Activated CD4-positive, alpha-beta T cell treated with anti-CD3 and anti-CD28 coated beads for 36 hours (primary cell): ENCODE results near the gene TMEM255B. TPM values are rescaled to one million over a fixed set of nuclear protein-coding genes. Genes with fewer than 3 reads are reported as not detected.

Experiments
- ATAC-seq: fragments of 200-7000 bp; cut with Tn5 transposase; one replicate; pipeline ENCODE4 v1.10.0; 2021; ENCODE audit warnings: mild to moderate bottlenecking, moderate library complexity
- CTCF ChIA-PET: fragments of 350-600 bp; sonication (Branson Sonifier 250); formaldehyde crosslinking; loops from one replicate; lab custom pipeline; 2021; ENCODE audit warnings: antibody characterized with exemption; lab: Charles Lee
- POLR2A ChIA-PET: fragments of 350-600 bp; sonication (Branson Sonifier 250); formaldehyde crosslinking; loops from one replicate; lab custom pipeline; 2021; ENCODE audit warnings: antibody characterized with exemption, inconsistent platforms; lab: Charles Lee
- DNase-seq: peaks from one replicate; pipeline ENCODE4 v3.0.0-alpha.2; 2020
- H3K27ac Mint-ChIP-seq: one replicate; pipeline ENCODE4 v1.8.0; 2021; ENCODE audit warnings: mixed read lengths
- H3K27me3 Mint-ChIP-seq: one replicate; pipeline ENCODE4 v1.8.0; 2021; ENCODE audit warnings: mixed read lengths
- H3K36me3 Mint-ChIP-seq: one replicate; pipeline ENCODE4 v1.8.0; 2021; ENCODE audit warnings: low read depth, mixed read lengths
- H3K4me1 Mint-ChIP-seq: one replicate; pipeline ENCODE4 v1.8.0; 2021; ENCODE audit warnings: mixed read lengths
- H3K4me3 Mint-ChIP-seq: one replicate; pipeline ENCODE4 v1.8.0; 2021; ENCODE audit warnings: mild to moderate bottlenecking, moderate library complexity, mixed read lengths
- H3K9me3 Mint-ChIP-seq: one replicate; pipeline ENCODE4 v1.8.0; 2021; ENCODE audit warnings: low read depth, mixed read lengths
- intact Hi-C, 2 experiments: fragments of 100-400 bp; cut with DNase I in 1 of 2; cut with micrococcal nuclease in 1 of 2; formaldehyde crosslinking; loops; one replicate each; pipeline versions ENCODE4 v1.14.2 to v1.15.1; 2022 to 2024; cut with DNase I, micrococcal nuclease
- total RNA-seq, 2 experiments: library from RNA; stranded (reverse); gene quantifications; one replicate each; pipeline ENCODE4 v1.2.3, GENCODE V29; 2021

TMEM255B gene
- total RNA-seq, 2 experiments from 2014 or later, result 0.74 to 1.3 TPM

DNA sequence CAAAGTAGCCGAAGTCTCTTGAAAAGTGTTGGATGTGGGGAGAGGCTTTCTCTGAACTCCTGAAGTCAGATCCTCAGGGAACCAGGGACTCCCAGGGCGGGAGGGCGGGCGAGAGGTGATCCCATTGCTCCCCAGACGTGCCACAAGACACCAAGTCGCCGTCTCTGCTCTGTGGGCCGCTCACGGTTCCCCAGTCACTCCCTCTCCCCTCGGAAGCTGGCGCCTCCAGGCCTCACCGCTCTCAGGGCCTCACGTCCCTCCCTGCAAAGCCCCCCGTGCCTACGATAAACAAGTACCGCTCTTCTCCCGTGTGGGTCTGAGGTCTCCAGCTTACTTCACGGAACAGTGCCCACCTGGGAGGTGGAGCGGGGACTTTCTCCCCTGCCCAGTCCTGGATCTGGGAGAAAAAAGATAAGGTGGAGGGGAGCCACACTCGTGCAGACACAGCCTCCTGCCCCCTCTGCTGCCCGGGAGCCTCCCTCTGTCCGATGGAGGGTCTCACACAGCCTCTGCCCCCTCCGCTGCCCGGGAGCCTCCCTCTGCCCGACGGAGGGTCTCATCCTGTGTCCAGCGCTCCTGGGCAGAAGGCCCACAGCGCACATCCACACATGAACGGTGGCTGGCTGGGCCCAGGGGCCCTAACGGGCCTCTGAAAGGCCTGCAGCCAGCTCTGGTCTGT lies 54.2 kb downstream of the TMEM255B start:
- peaks cover 5% of the 10 kb centered on the region for H3K9me3 Mint-ChIP-seq
- ChIA-PET CTCF (interaction anchor here (0.5 kb wide), 1 partner anchor 310 kb away, joined by 3 read pairs; no protein-coding TSS in a partner anchor), POLR2A (no interaction called here)
- H3K36me3 Mint-ChIP-seq, result peaks cover 10% of the 10 kb centered on the region
- H3K4me1 Mint-ChIP-seq, result peaks cover 21% of the 10 kb centered on the region
- DNase-seq, result no peak
- intact Hi-C loops, result loop anchor here in 1 of 2 experiments (10.0 kb wide), 1 partner anchor 302 kb away; no protein-coding TSS in a partner anchor
- no peak overlapping the region for H3K4me3 Mint-ChIP-seq
- no peak for ATAC-seq
- H3K27ac Mint-ChIP-seq, result no peak overlapping the region
- no peaks in the 10 kb centered on the region for H3K27me3 Mint-ChIP-seq

- no peak overlapping the region for H3K4me3 Mint-ChIP-seq
- peaks cover 21% of the 10 kb centered on the region for H3K4me1 Mint-ChIP-seq
- intact Hi-C loops, result loop anchor here in 1 of 2 experiments (10.0 kb wide), 1 partner anchor 301 kb away; no protein-coding TSS in a partner anchor
- no peaks in the 10 kb centered on the region for H3K27me3 Mint-ChIP-seq
- H3K36me3 Mint-ChIP-seq, result peaks cover 10% of the 10 kb centered on the region
- no peak for ATAC-seq
- peaks cover 2% of the 10 kb centered on the region for H3K9me3 Mint-ChIP-seq
- no peak for DNase-seq
- POLR2A ChIA-PET, result no interaction called here
- H3K27ac Mint-ChIP-seq, result no peak overlapping the region
- CTCF ChIA-PET, result interaction anchor here (0.5 kb wide), 1 partner anchor 309 kb away, joined by 3 read pairs; no protein-coding TSS in a partner anchor
Observed at GRCh38 chr13:113813749-113814434, 54.9 kb downstream of the TMEM255B start.

- Mint-ChIP-seq H3K4me3 (no peak overlapping the region), H3K36me3 (peaks cover 10% of the 10 kb centered on the region), H3K4me1 (peaks cover 21% of the 10 kb centered on the region), H3K27me3 (no peaks in the 10 kb centered on the region), H3K9me3 (peaks cover 2% of the 10 kb centered on the region), H3K27ac (no peak overlapping the region)
- ATAC-seq (no peak), DNase-seq (no peak)
- POLR2A ChIA-PET, result no interaction called here
- CTCF ChIA-PET, result no interaction called here
- intact Hi-C loops, result loop anchor here in 1 of 2 experiments (10.0 kb wide), 1 partner anchor 300 kb away; no protein-coding TSS in a partner anchor
Observed at GRCh38 chr13:113814435-113814821, 55.4 kb downstream of the TMEM255B start.

GRCh38 chr13:113815151-113816058 lies 56.4 kb downstream of the TMEM255B start:
- H3K27ac Mint-ChIP-seq, result peak overlapping the region; percentile 87
- peak overlapping the region; percentile 96 for H3K4me3 Mint-ChIP-seq
- ChIA-PET POLR2A (interaction anchor here (0.6 kb wide), 1 partner anchor 60 kb away, joined by 4 read pairs; no protein-coding TSS in a partner anchor), CTCF (interaction anchor here (0.6 to 1.3 kb wide), 3 partner anchors 105 to 321 kb away, joined by 3 read pairs; no protein-coding TSS in a partner anchor)
- no peaks in the 10 kb centered on the region for H3K9me3 Mint-ChIP-seq
- DNase-seq (peak; percentile 64), ATAC-seq (peak; percentile 53)
- peaks cover 10% of the 10 kb centered on the region for H3K36me3 Mint-ChIP-seq
- no peaks in the 10 kb centered on the region for H3K27me3 Mint-ChIP-seq
- intact Hi-C loops, result loop anchor here (2.0 to 10.0 kb wide), 3 partner anchors 89 to 419 kb away; partner anchors contain the start of gene CDC16 (in 2 of the 2)
- peaks cover 21% of the 10 kb centered on the region for H3K4me1 Mint-ChIP-seq

DNA sequence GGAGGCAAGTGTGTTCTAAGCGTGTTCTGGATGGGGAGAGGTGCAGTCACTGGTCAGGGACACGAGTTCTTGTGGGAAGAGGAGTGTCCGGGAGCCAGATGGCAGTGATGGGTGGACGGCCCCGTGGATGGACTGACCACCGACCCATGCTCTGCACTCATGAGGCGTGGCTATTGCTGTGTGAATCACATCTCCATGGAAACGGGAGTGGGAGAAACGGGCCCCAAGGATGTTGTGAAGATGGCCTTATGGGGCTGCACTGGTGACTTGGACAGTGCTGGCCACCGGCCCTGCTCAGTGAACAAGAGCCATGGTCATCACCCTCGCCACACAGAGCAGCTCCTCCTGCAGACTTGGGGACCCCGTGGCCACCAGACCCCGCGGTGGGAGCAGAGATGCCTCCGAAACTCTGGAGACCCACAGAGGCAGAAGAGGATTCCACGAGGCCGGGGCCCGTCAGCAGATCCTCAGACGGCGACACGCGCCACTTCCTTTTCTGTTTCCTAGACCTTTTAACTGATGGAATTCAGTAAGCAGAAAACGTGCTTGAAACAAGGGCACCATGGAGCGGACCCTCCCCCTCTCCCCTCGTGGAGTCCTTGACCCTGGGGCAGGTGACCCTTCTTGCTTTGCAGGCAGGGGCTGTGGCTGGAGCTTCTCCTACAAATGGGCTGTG lies 57.4 kb downstream of the TMEM255B start:
- ATAC-seq (peak; percentile 8), DNase-seq (no peak)
- intact Hi-C loops, result loop anchor here (2.0 to 10.0 kb wide), 3 partner anchors 88 to 418 kb away; partner anchors contain the start of gene CDC16 (in 2 of the 2)
- H3K36me3 Mint-ChIP-seq, result peaks cover 10% of the 10 kb centered on the region
- H3K4me3 Mint-ChIP-seq, result peak overlapping the region; percentile 96
- ChIA-PET CTCF (interaction anchor here (0.5 to 1.3 kb wide), 4 partner anchors 104 to 364 kb away, joined by 3 read pairs; no protein-coding TSS in a partner anchor), POLR2A (interaction anchor here (0.6 kb wide), 1 partner anchor 61 kb away, joined by 4 read pairs; no protein-coding TSS in a partner anchor)
- H3K9me3 Mint-ChIP-seq, result no peaks in the 10 kb centered on the region
- no peaks in the 10 kb centered on the region for H3K27me3 Mint-ChIP-seq
- peak overlapping the region; percentile 87 for H3K27ac Mint-ChIP-seq
- H3K4me1 Mint-ChIP-seq, result peaks cover 21% of the 10 kb centered on the region

DNA sequence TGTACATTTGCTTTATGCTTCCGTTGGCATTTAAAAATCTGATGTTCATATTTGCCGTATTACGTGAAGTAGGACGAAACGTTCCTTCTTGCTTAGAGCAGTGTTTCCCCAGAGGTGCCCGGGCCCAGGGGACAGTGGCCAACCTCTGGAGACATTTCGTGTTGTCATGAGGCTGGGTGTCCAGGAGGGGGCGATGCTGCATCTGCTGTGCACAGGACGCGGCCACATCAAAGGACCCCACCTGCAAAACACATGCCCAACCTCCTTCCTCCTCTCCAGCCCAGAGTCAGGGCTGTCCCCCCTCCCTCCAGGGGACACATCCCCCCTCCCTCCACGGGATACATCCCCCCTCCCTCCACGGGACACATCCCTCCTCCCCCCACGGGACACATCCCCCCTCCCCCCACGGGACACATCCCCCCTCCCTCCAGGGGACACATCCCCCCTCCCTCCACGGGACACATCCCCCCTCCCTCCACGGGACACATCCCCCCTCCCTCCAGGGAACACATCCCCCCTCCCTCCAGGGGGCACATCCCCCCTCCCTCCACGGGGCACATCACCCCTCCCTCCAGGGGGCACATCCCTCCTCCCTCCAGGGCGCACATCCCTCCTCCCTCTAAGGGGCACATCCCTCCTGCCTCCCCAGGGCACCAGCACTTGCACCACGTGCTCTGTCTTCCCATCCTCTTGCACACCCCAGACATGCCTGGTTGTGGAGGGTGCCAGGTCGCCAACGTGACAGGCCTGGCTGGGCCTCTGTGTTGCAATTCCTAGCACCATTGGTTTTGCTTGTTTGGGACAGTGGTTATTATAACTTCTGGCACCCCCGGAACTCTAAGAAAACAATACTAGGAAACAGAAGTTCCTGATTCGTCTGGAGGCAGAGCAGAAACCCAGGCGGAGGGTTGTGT lies 58.2 kb downstream of the TMEM255B start:
- intact Hi-C loops, result loop anchor here (1.0 to 10.0 kb wide), 5 partner anchors 88 to 418 kb away; partner anchors contain the start of gene CDC16 (in 2 of the 2)
- peaks cover 21% of the 10 kb centered on the region for H3K4me1 Mint-ChIP-seq
- POLR2A ChIA-PET, result no interaction called here
- DNase-seq (peak; percentile 95), ATAC-seq (peak; percentile 85)
- peaks cover 10% of the 10 kb centered on the region for H3K36me3 Mint-ChIP-seq
- peak overlapping the region; percentile 96 for H3K4me3 Mint-ChIP-seq
- H3K9me3 Mint-ChIP-seq, result no peaks in the 10 kb centered on the region
- no peak overlapping the region for H3K27ac Mint-ChIP-seq
- CTCF ChIA-PET, result interaction anchor here (0.8 to 1.3 kb wide), 2 partner anchors 104 to 294 kb away, joined by 3 read pairs; no protein-coding TSS in a partner anchor
- H3K27me3 Mint-ChIP-seq, result no peaks in the 10 kb centered on the region

- DNase-seq, result no peak
- Mint-ChIP-seq H3K4me3 (no peak overlapping the region), H3K4me1 (peaks cover 21% of the 10 kb centered on the region), H3K27me3 (no peaks in the 10 kb centered on the region), H3K27ac (no peak overlapping the region), H3K9me3 (no peaks in the 10 kb centered on the region), H3K36me3 (peaks cover 10% of the 10 kb centered on the region)
- no peak for ATAC-seq
- ChIA-PET POLR2A (no interaction called here), CTCF (no interaction called here)
- intact Hi-C loops, result loop anchor here (1.0 to 10.0 kb wide), 5 partner anchors 87 to 417 kb away; partner anchors contain the start of gene CDC16 (in 2 of the 2)
Observed at GRCh38 chr13:113817860-113818691, 59.0 kb downstream of the TMEM255B start.

DNA sequence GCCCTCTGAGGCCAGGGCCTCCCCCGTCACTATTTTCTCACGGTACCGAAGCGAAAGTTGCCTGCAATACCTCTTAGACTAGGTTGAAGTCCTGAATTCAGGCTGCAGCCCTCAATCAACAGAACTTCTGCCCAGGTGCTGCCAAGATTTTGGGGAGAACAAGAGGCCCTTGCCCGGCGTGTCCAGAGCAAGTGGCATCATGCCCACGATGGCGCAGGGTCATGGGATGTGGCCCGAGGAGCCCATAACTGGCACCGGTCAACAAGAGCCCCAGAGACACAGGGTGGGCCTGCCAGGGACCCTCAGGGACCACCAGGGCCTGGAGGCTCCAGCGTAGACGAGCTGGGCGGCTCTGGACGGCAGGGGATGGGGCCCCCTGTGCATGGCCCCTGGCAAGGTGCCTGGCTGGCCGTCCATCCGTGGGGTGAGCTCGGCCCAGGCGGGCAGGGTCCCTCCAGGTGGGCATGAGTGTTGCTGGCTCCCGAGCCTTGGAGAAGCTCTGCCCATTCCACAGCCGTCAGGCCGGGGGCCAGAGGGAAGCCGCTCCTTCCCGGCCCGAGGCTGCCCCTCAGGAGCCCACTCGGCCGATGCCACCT lies 59.8 kb downstream of the TMEM255B start:
- Mint-ChIP-seq H3K36me3 (peaks cover 12% of the 10 kb centered on the region), H3K4me1 (peaks cover 21% of the 10 kb centered on the region), H3K4me3 (no peak overlapping the region), H3K9me3 (no peaks in the 10 kb centered on the region), H3K27ac (no peak overlapping the region), H3K27me3 (no peaks in the 10 kb centered on the region)
- POLR2A ChIA-PET, result no interaction called here
- intact Hi-C loops, result loop anchor here in 1 of 2 experiments (10.0 kb wide), 1 partner anchor 296 kb away; no protein-coding TSS in a partner anchor
- ATAC-seq (no peak), DNase-seq (no peak)
- CTCF ChIA-PET, result no interaction called here

DNA sequence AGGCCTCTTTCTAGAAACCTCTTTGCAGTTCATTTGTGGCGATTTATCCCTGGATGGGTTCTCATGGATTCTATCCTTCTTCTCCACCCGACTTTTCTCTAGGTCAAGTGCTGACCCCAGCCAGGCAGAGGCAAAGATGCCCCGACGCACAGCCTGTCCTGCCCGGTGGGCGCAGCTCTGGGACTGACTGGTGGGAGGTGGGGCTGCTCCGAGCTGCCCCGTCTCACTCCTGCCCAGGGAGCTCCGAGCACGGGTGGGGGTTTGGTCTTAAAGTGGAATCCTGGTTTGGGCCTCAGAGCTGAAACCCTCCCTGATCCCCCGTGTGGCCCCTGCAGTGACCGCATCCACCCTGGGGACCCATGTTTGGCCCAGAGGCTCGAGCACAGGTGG lies 60.3 kb downstream of the TMEM255B start:
- no peak for DNase-seq
- Mint-ChIP-seq H3K36me3 (peaks cover 12% of the 10 kb centered on the region), H3K27ac (no peak overlapping the region), H3K9me3 (no peaks in the 10 kb centered on the region), H3K4me1 (peaks cover 21% of the 10 kb centered on the region), H3K27me3 (no peaks in the 10 kb centered on the region), H3K4me3 (no peak overlapping the region)
- intact Hi-C loops, result loop anchor here in 1 of 2 experiments (10.0 kb wide), 1 partner anchor 295 kb away; no protein-coding TSS in a partner anchor
- ChIA-PET CTCF (no interaction called here), POLR2A (no interaction called here)
- no peak for ATAC-seq
